Measurements from ENCODE around the gene PLCL1. TPM values are rescaled to one million over a fixed set of nuclear protein-coding genes. Genes with fewer than 3 reads are reported as not detected.

The PLCL1 gene
- total and polyA plus RNA-seq, 12 donors: 1.6 to 24.0 (median 4.9) TPM

- H3K4me3 ChIP-seq: no peak overlapping the region
- intact Hi-C loops (cut with DNase I): no loop called here
- H3K36me3 ChIP-seq (replicated peaks in 1 of 2): no peaks in the 10 kb centered on the region
- DNase-seq: no peak
- H3K9me3 ChIP-seq (replicated peaks in 1 of 3): no peaks in the 10 kb centered on the region
- no peaks in the 10 kb centered on the region for H3K4me1 ChIP-seq (replicated peaks in 1 of 2)
- no peak for TF ChIP-seq POLR2A (IDR thresholded peaks at IDR 0.05)
- no peak for TF ChIP-seq CTCF (IDR thresholded peaks at IDR 0.05)
- H3K27ac ChIP-seq: no peak overlapping the region
- 78 to 83% (median 81%) methylated on average over 7 of the region's 7 CpGs for WGBS, 4 donors
- no peaks in the 10 kb centered on the region for H3K27me3 ChIP-seq
Measured at GRCh38 chr2:197847651-197848401, 43.4 kb downstream of the PLCL1 start.

- Histone ChIP-seq H3K4me1 (replicated peaks in 1 of 2) (no peaks in the 10 kb centered on the region), H3K9me3 (replicated peaks in 1 of 3) (no peaks in the 10 kb centered on the region), H3K27ac (no peak overlapping the region), H3K36me3 (replicated peaks in 1 of 2) (no peaks in the 10 kb centered on the region), H3K4me3 (no peak overlapping the region), H3K27me3 (no peaks in the 10 kb centered on the region)
- DNase-seq: no peak
- intact Hi-C loops (cut with DNase I): no loop called here
- TF ChIP-seq CTCF (IDR thresholded peaks at IDR 0.05): no peak
- no peak for TF ChIP-seq POLR2A (IDR thresholded peaks at IDR 0.05)
- WGBS, 4 donors: 70 to 91% (median 78%) methylated on average over 2 of the region's 2 CpGs
Measured at GRCh38 chr2:197848602-197849001, 44.2 kb downstream of the PLCL1 start.

GRCh38 chr2:197850882-197851450 lies 46.6 kb downstream of the PLCL1 start:
- no peak overlapping the region for H3K4me3 ChIP-seq
- H3K27me3 ChIP-seq: no peaks in the 10 kb centered on the region
- no peaks in the 10 kb centered on the region for H3K4me1 ChIP-seq (replicated peaks in 1 of 2)
- H3K27ac ChIP-seq: no peak overlapping the region
- WGBS, 4 donors: 72 to 79% (median 77%) methylated on average over 5 of the region's 5 CpGs
- no peak for DNase-seq
- TF ChIP-seq CTCF (IDR thresholded peaks at IDR 0.05): peak in 1 of 6 experiments; percentile 5
- no peak for TF ChIP-seq POLR2A (IDR thresholded peaks at IDR 0.05)
- H3K9me3 ChIP-seq (replicated peaks in 1 of 3): no peaks in the 10 kb centered on the region
- no peaks in the 10 kb centered on the region for H3K36me3 ChIP-seq (replicated peaks in 1 of 2)
- intact Hi-C loops (cut with DNase I): no loop called here

- TF ChIP-seq POLR2A (IDR thresholded peaks at IDR 0.05) (no peak), CTCF (IDR thresholded peaks at IDR 0.05) (no peak)
Measured at GRCh38 chr2:197851451-197851850, 47.1 kb downstream of the PLCL1 start.

More at GRCh38 chr2:197851451-197851850, 47.1 kb downstream of the PLCL1 start:
- Histone ChIP-seq H3K27me3 (no peaks in the 10 kb centered on the region), H3K4me1 (replicated peaks in 1 of 2) (no peaks in the 10 kb centered on the region), H3K36me3 (replicated peaks in 1 of 2) (no peaks in the 10 kb centered on the region), H3K9me3 (replicated peaks in 1 of 3) (no peaks in the 10 kb centered on the region), H3K27ac (no peak overlapping the region), H3K4me3 (no peak overlapping the region)
- 85 to 96% (median 92%) methylated on average over 1 of the region's 1 CpG for WGBS, 4 donors
- intact Hi-C loops (cut with DNase I): no loop called here
- DNase-seq: no peak

Data from adrenal gland (tissue), 12 donors.